ENCODE measurements around the gene PDE6H.

DNA sequence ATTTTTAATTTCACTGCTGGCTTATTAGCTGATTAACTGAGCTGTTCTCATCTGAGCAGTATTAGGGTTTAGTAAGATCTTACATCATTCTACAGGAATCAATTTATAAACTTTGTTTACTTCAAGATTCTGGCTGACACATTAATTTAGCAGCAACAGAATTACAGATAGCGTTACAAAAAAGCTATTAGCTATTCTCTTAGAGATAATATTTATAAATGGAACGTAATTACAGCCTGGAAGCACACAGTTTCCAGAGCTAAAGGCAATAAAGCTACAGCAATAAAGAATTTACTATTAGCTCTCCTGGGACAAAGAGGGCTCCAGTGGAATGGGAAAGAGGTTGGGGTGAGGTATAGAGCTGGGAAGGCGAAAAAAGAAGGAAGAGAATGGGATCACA is 34.7 kb downstream of the PDE6H start:
- TF ChIP-seq POLR2A (IDR thresholded peaks at IDR 0.05) = no peak
- TF ChIP-seq, protein P1, sequence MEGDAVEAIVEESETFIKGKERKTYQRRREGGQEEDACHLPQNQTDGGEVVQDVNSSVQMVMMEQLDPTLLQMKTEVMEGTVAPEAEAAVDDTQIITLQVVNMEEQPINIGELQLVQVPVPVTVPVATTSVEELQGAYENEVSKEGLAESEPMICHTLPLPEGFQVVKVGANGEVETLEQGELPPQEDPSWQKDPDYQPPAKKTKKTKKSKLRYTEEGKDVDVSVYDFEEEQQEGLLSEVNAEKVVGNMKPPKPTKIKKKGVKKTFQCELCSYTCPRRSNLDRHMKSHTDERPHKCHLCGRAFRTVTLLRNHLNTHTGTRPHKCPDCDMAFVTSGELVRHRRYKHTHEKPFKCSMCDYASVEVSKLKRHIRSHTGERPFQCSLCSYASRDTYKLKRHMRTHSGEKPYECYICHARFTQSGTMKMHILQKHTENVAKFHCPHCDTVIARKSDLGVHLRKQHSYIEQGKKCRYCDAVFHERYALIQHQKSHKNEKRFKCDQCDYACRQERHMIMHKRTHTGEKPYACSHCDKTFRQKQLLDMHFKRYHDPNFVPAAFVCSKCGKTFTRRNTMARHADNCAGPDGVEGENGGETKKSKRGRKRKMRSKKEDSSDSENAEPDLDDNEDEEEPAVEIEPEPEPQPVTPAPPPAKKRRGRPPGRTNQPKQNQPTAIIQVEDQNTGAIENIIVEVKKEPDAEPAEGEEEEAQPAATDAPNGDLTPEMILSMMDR (IDR thresholded peaks at IDR 0.05) = no peak
